ENCODE measurements around the gene ABTB2. TPM values are rescaled to one million over a fixed set of nuclear protein-coding genes. Genes with fewer than 3 reads are reported as not detected.

Gene ABTB2
- total RNA-seq, 4 donors from 2014 or later = 2.9 to 8.2 (median 6.6) TPM

DNA sequence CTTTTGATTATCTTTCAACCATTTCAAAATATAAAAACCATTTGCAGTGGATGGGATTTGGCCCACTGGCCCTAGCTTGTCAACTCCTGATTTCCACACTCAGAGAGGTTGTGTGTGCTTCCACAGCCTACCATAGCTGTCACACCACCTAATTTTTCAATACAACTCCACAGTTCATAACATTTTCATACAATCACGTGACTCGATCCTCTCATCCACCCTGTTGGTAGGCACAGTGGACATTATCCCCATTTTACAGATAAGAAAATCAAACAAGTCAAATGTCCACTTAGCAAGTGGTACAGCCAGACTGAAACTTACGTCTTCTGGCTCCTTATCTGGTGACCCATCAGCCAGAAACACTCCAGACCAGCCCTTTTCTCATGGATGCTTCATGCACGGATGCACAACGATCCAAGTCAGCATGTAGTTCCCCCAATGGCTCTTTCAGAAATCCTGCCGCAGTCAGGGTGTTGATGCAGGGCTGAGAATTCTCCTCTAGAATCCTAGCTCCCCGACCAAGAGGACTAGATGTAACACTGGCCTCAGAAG, 88.0 kb downstream of the ABTB2 start:
- no peak overlapping the region for H3K27ac ChIP-seq
- H3K4me1 ChIP-seq = peaks cover 0 to 9% of the 10 kb centered on the region in 2 donors
- no peaks in the 10 kb centered on the region for H3K27me3 ChIP-seq
- no peak for TF ChIP-seq POLR2A (IDR thresholded peaks at IDR 0.05)
- TF ChIP-seq, protein P1, sequence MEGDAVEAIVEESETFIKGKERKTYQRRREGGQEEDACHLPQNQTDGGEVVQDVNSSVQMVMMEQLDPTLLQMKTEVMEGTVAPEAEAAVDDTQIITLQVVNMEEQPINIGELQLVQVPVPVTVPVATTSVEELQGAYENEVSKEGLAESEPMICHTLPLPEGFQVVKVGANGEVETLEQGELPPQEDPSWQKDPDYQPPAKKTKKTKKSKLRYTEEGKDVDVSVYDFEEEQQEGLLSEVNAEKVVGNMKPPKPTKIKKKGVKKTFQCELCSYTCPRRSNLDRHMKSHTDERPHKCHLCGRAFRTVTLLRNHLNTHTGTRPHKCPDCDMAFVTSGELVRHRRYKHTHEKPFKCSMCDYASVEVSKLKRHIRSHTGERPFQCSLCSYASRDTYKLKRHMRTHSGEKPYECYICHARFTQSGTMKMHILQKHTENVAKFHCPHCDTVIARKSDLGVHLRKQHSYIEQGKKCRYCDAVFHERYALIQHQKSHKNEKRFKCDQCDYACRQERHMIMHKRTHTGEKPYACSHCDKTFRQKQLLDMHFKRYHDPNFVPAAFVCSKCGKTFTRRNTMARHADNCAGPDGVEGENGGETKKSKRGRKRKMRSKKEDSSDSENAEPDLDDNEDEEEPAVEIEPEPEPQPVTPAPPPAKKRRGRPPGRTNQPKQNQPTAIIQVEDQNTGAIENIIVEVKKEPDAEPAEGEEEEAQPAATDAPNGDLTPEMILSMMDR (IDR thresholded peaks at IDR 0.05) = no peak
- H3K4me3 ChIP-seq = no peak overlapping the region
- no peaks in the 10 kb centered on the region for H3K9me3 ChIP-seq
- no peaks in the 10 kb centered on the region for H3K36me3 ChIP-seq
- DNase-seq = no peak
- intact Hi-C loops (cut with DNase I; ENCODE audit: low total_unique reads) = loop anchor here (10.0 kb wide), 1 partner anchor 75 kb away; no protein-coding TSS in a partner anchor

DNA sequence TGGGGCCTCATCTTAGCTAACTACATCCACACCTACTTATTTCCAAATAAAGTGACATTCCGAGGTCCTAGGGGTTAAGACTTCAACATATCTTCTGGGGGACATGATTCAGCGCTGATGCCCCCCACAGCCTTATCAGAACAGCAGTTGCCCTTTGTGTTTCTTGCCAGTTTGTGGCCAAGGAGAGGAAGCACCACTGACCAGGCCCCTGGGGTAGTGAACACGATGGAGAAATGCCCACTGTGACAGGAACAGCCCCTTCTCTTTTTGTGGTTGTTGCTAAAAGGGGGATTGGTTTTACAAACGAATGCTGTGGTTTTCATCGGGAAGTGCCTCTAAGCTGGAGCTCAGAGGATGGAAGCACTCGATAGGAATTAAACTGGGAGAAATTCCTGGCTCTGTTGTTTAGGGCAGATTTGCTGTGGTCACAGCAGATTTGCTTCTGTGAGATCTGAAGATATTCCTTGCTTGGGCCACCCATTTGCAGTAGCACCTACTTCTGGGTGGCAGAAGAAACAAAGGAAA, 88.8 kb downstream of the ABTB2 start:
- no peaks in the 10 kb centered on the region for H3K27me3 ChIP-seq
- intact Hi-C loops (cut with DNase I; ENCODE audit: low total_unique reads) = loop anchor here (10.0 kb wide), 1 partner anchor 76 kb away; no protein-coding TSS in a partner anchor
- no peak overlapping the region for H3K4me3 ChIP-seq
- no peak overlapping the region for H3K27ac ChIP-seq
- no peak for DNase-seq
- no peaks in the 10 kb centered on the region for H3K36me3 ChIP-seq
- peaks cover 0 to 10% of the 10 kb centered on the region in 2 donors for H3K4me1 ChIP-seq
- H3K9me3 ChIP-seq = no peaks in the 10 kb centered on the region
- no peak for TF ChIP-seq POLR2A (IDR thresholded peaks at IDR 0.05)
- TF ChIP-seq, protein P1 (IDR thresholded peaks at IDR 0.05) = no peak

DNA sequence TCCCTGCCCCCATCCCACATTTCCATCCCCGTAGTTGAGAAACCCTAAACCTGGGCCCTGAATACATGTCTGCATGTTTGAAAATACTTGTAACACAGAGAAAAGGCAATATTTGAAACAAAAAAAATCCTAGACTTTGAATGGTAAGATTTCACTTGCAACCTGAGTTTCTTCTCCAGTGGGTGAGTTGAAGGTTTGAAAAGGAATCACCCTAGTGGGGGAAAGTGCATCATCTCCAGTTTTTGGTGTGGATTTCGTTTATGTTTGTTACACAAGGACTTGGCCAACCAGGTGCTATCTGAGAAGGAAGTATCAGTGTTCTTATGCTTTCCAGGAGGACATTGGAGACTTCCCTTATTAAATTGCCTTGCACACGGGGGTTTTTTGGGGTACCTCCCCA, 90.4 kb downstream of the ABTB2 start:
- no peak for DNase-seq
- Histone ChIP-seq H3K27me3 (no peaks in the 10 kb centered on the region), H3K4me1 (peaks cover 0 to 16% of the 10 kb centered on the region in 2 donors), H3K36me3 (no peaks in the 10 kb centered on the region), H3K9me3 (no peaks in the 10 kb centered on the region), H3K27ac (peak overlapping the region; percentile 82), H3K4me3 (no peak overlapping the region)
- intact Hi-C loops (cut with DNase I; ENCODE audit: low total_unique reads) = loop anchor here (10.0 kb wide), 1 partner anchor 77 kb away; no protein-coding TSS in a partner anchor
- no peak for TF ChIP-seq POLR2A (IDR thresholded peaks at IDR 0.05)
- TF ChIP-seq, protein P1 (IDR thresholded peaks at IDR 0.05) = no peak

DNA sequence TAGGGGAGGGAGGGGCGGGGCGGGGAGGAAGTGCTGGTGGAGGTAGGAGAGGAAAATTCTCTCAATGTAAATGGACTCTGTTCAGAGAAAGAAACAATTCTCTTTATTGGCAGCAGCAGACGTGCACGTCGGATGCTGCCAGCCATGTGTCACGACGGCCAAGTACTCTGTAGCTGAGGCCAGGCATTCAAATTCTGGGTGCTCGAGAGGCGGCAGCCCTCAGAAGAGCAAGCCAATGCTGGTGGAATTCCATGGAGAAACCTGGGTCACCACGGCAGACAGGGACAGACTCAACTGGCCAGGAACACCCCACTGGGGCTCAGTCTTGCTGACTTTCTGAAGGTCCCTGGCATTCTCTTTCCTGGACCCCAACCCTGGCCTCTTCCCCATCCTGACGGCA, 90.8 kb downstream of the ABTB2 start:
- H3K27me3 ChIP-seq = no peaks in the 10 kb centered on the region
- no peak overlapping the region for H3K4me3 ChIP-seq
- no peaks in the 10 kb centered on the region for H3K36me3 ChIP-seq
- no peaks in the 10 kb centered on the region for H3K9me3 ChIP-seq
- H3K27ac ChIP-seq = peak overlapping the region; percentile 82
- TF ChIP-seq, protein P1 (IDR thresholded peaks at IDR 0.05) = no peak
- TF ChIP-seq POLR2A (IDR thresholded peaks at IDR 0.05) = no peak
- intact Hi-C loops (cut with DNase I; ENCODE audit: low total_unique reads) = loop anchor here (10.0 kb wide), 1 partner anchor 78 kb away; no protein-coding TSS in a partner anchor
- peak; percentile 39 to 46 for DNase-seq
- peaks cover 0 to 16% of the 10 kb centered on the region in 2 donors for H3K4me1 ChIP-seq
